HG02763 (cell line): Measurements from ENCODE around the gene GRHL1.
"Not testable (repeated sequence)": the region's sequence is repeated elsewhere in the genome, so short reads cannot be mapped to it uniquely, and the experiment has no call there.

Experiments used
- ATAC-seq: cut with Tn5 transposase; IDR thresholded peaks from one replicate; pipeline ENCODE4 v1.9.1; 2021; ENCODE audit warnings: mild to moderate bottlenecking, moderate library complexity; ENCODE audit not compliant: unreplicated experiment

GRHL1 gene

GRCh38 chr2:10007921-10008808 lies 56.7 kb downstream of the GRHL1 start:
- ATAC-seq = no peak

DNA sequence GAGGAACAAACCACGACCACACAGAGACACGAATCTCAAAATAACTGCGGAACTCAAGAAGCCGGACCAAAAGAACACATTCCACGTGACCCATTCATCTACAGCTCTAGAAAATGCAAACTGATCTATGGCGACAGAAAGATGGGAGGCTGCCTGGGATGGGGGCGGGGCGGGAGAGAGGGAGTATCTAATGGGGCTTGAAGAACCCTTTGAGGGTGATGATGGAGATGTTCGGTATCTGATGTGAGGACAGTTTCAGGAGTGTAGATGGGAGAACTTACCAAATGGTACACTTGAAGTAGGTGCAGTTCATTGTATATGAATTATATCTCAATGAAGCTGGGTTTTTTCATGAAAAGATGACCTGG lies 57.3 kb downstream of the GRHL1 start:
- no peak for ATAC-seq

- ATAC-seq = no peak
Observed at GRCh38 chr2:10009271-10009810, 57.8 kb downstream of the GRHL1 start.

- no peak for ATAC-seq
Observed at GRCh38 chr2:10009811-10010781, 58.6 kb downstream of the GRHL1 start.

DNA sequence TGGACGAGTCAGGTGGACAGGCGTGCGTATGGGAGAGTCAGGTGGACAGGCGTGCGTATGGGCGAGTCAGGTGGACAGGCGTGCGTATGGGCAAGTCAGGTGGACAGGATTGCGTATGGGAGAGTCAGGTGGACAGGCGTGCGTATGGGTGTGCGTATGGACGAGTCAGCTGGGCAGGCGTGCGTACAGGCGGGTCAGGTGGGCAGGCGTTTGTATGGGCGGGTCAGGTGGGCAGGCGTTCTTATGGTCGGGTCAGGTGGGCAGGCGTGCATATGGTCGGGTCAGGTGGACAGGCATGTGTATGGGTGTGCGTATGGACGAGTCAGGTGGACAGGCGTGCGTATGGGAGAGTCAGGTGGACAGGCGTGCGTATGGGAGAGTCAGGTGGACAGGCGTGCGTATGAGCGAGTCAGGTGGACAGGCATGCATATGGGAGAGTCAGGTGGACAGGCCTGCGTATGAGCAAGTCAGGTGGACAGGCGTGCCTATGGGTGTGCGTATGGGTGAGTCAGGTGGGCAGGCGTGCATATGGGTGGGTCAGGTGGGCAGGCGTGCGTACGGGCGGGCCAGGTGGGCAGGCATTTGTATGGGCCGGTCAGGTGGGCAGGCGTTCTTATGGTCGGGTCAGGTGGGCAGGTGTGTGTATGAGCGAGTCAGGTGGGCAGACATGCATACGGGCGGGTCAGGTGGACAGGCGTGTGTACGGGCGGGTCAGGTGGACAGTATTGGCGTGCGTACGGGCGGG lies 59.5 kb downstream of the GRHL1 start:
- ATAC-seq = not testable (repeated sequence)

GRCh38 chr2:10011606-10012325 lies 60.3 kb downstream of the GRHL1 start:
- ATAC-seq = not testable (repeated sequence)

DNA sequence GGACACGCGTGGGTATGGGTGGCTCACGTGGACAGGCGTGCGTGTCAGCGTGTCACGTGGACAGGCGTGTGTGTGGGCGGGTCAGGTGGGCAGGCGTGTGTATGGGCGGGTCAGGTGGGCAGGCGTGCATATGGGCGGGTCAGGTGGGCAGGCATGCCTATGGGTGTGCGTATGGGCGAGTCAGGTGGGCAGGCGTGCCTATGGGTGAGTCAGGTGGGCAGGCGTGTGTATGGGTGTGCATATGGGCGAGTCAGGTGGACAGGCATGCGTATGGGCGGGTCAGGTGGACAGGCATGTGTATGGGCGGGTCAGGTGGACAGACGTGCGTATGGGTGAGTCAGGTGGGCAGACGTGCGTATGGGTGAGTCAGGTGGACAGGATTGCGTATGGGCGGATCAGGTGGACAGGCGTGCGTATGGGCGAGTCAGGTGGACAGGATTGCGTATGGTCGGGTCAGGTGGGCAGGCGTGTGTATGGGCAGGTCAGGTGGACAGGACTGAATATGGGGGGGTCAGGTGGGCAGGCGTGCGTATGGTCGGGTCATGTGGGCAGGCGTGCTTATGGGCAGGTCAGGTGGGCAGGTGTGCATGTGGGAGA lies 61.0 kb downstream of the GRHL1 start:
- not testable (repeated sequence) for ATAC-seq

GRCh38 chr2:10012963-10013461 lies 61.5 kb downstream of the GRHL1 start:
- ATAC-seq = no peak

- not testable (repeated sequence) for ATAC-seq
Observed at GRCh38 chr2:10013651-10014417, 62.3 kb downstream of the GRHL1 start.

- ATAC-seq = no peak
Observed at GRCh38 chr2:10014418-10015190, 63.1 kb downstream of the GRHL1 start.

GRCh38 chr2:10015376-10015989 lies 64.0 kb downstream of the GRHL1 start:
- not testable (repeated sequence) for ATAC-seq

DNA sequence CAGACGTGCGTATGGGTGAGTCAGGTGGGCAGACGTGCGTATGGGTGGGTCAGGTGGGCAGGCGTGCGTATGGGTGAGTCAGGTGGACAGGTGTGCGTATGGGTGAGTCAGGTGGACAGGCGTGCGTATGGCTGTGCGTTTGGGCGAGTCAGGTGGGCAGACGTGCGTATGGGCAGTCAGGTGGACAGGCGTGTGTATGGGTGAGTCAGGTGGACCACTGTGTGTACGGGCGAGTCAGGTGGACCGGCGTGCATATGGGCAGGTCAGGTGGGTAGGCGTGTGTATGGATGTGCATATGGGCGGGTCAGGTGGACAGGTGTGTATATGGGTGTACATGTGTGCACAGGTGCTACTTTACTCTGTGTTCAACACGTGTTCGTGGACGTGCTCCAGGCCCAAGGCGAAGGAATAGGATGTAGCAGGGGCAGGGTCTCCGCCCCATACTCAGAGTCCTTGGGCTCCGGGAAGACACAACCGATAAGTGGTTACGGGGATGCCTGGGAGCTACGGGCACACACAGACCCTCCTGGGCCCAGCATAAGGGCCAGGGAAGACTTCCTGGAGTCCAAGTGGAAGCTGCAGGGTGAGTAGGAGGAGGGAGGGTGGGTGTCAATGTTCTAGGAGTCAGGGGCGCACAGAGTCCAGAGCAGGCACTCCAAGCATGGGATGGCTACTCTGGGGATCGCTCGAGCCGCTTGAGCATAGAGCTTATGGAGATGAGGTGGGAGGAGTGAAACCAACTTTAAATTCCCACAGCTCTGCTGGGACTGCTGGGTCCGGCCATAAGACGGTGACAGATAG lies 64.7 kb downstream of the GRHL1 start:
- ATAC-seq = no peak

DNA sequence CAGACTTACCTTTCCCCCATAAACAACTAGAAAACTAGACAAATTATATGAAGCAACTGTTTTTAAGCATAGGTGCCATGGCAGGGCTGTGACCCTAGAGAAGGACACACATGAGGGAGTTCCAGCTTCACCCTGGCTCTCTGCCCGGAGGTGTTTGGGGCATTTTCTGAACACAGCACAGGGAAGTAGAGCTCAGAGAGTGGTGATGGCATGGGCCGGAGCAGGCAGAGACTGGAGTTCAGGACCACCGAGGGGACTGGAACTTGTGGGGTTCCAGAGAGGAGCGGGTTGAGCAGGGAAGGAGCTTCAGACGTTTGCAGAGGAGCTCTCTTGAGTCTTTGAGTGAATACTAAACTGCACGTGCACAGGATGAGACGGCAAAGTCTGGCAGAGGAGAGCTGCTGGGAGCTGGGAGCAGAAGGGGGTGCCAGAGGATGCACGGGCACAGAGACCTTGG lies 65.3 kb downstream of the GRHL1 start:
- no peak for ATAC-seq

DNA sequence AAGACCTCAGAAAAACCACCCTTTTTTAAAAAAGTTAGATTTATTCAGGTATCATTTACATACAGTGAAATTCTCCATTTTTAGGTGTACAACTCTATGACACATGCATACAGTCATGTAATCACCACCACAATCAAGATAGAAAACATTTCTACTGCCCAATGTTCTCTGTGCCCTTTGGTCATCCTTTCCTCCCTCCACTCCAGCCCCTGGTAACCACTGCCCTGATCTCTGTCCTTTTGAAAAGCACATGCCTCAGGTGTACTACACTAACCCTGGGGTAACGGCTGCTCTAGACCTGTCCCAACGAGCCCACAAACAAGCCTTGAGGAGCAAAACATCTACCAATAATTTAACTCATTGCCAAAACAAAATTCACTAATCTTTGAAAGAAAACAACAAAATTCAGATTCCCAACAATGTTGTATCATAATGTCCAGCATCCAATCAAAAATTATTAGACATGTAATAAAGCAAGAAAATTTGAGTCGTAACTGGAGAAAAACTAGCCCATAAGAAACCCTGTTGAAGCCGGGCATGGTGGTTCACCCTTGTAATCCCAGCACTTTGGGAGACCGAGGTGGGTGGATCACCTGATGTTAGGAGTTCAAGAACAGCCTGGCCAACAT lies 65.9 kb downstream of the GRHL1 start:
- ATAC-seq = no peak

DNA sequence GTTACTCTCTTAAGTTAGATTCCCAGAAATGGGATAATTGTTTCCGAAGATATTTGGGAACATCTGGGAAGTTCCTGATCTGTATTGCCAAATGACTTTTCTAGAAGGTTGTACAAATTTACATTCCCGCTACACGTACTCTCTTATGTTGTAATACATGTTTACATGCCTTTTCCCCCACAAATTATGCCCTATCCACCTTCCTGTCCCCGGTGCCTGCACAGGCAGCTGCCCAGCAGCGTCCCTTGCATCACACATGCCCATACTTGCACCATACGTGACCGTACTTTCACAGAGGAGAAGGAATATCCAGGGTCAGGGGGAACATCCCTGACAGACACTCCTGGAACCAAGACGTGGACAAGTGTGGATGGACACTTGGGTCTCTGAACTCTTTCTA lies 67.7 kb downstream of the GRHL1 start:
- no peak for ATAC-seq
